DMS79 (cell line): Measurements from ENCODE around the gene CDYL2.

Experiments used
- DNase-seq: peaks from one replicate; lab custom pipeline; 2025; lab: John Stamatoyannopoulos, UW

CDYL2 gene

GRCh38 chr16:80620736-80621605 lies 183.4 kb downstream of the CDYL2 start:
- no peak for DNase-seq

GRCh38 chr16:80619824-80620223 lies 184.6 kb downstream of the CDYL2 start:
- DNase-seq, result no peak

GRCh38 chr16:80618862-80619648 lies 185.3 kb downstream of the CDYL2 start:
- DNase-seq, result no peak

- DNase-seq, result no peak
These were observed 188.0 kb downstream of the CDYL2 start for GRCh38 chr16:80616362-80616761.

DNA sequence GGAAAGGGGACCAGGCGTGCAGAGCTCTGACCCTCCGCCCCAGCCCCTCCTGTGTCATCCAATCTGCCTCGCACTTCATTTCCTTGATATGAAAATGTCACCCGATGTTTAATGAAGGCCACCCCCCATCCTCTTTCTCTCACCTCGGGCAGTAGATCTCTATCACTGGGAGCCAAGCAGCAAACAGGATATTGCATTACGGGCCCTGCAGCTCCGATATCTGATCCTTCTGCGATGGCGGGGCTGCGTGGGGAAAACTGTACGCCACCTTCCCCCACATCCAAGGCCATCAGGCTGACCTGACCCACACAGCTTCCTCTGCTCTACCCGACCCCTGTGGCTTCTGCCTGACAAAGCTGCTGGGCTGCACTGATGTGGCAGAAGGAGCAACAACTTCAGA lies 188.7 kb downstream of the CDYL2 start:
- no peak for DNase-seq

DNA sequence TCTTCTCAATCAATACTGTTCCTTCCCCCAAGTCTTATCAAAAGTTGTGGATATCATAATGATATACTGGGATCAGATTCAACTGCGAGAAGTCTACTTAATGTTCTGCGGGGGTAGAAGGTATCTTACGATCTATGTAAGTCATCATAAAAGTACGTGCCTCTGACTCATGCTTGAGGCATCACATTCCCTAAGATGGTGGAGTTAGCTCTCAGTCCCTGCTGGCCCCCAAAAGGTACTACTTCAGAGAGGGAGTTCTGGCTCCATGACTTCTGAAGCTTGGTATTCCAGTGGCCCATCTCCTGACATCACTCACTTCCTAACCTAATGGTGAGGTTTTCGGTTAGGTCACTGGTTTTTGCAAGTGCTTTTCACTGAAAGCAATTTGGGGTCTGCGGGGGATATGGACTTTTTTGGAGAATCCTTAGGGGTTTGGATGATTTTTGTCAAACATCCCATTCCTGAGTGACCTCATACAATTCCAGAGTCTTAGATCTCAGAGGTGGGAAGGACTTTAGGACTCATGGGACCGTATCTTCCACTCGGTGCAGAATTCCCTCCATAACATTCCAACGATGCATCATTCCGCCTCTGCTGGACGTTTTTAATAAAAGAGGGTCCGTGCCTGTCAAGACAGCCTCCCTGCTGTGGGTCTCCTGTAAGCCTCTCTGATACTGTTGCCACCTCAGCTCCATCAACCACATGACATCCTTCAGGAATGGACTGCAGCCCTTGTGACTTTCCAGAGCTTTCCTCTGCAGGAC lies 189.3 kb downstream of the CDYL2 start:
- no peak for DNase-seq

- DNase-seq, result no peak
These were observed 191.9 kb downstream of the CDYL2 start for GRCh38 chr16:80612461-80613017.

DNA sequence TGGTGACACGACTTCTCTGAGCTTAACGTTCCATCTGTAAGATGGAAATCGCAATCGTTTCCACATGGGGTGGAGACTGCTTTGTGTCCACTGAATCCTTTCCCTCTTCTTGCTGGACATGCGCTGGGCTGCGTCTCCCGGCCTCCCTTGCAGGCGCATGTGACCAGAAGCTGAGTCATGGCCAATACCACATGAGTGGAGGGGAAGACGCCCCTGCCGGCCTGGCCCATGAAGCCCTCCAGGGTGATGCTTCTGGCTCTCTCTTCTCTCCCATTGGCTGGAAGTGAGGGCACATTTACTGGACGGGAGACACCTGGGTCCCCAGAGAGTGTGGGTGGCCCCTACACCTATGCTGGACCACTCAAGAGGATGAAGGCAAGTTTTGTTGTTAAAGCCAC lies 192.5 kb downstream of the CDYL2 start:
- no peak for DNase-seq

GRCh38 chr16:80611171-80611929 lies 193.0 kb downstream of the CDYL2 start:
- no peak for DNase-seq

DNA sequence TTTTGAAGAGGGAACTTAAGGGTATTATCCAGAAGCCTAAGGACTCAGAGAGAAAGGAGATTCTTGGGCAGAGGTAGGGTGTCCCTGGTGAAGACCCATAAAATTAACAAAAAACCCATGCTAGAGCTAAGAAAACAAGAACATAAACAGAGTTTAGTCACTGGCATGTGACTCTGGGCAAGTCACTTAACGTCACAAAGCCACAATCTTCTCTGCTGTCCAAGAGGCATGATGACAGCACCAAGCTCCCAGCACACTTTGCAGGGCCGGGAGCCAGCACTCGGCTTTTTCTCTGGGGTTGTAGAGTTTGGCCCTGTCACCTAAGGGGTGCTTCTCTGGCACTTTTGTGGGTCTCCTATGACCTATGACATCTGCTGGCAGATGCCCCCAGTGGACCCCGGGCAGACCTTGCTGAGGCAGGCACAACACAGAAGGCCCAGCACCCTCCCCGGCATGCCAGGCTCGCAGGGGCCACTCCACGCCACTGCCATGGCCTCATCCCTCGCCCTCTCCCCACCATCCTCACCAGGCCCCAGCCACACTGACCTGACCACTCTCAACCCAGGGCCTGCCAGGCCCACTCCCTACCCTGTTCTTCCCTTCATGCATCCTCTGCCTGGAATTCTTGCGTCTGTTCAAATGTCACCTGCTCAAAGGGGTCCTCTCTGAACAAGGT lies 193.8 kb downstream of the CDYL2 start:
- DNase-seq, result no peak

DNA sequence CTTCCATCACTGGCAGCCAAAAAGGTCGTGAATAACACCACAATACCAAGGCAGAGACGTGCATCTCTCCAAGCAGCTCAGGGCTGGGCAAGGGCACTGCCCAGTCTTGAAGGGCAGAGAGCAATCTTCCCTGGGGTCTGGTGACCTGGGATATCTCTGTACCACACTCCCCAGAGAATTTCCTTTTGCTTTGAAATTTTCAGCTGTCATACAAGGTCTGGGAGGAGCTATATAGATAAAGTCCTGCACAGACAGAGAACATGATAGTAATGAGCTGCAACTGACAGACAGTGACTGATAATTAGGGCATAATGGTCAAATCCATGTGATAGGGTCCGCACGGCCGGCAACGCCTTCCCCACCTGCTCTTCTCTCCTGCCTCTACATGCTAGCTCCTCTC lies 195.5 kb downstream of the CDYL2 start:
- no peak for DNase-seq

GRCh38 chr16:80607204-80607603 lies 197.2 kb downstream of the CDYL2 start:
- no peak for DNase-seq

GRCh38 chr16:80606221-80606766 lies 198.1 kb downstream of the CDYL2 start:
- DNase-seq, result no peak

DNA sequence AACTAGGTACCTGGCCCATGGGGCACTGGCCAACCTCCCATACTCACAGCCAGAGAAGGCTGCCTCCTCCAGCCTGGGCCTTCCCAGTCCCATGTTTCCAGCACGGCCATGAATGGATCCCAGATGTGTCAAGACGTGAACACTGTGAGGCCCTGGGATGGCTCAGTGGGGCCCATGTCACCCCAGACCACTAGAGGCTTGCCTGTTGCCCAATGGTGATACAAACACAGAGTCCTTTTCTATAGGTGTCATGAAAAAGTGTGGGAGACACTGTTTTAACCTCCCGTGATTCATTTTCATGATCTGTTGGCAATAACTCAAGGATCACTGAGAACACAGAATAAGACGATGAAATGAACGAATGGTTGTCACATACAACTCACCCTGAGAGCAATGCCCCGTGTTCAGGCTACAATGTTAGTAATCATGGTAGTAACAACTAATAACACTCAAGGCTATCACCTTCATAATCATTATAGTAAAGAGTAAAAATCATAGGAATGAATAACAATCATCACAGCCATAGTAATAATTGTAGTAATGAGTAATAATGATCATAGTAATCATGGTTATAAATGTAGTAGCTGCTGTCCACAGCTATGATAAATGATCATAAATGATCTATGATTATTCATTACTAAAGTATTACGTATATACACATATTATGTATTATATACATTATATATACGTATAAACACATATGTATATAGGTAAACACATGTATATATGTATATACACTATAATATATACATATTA lies 199.6 kb downstream of the CDYL2 start:
- DNase-seq, result no peak

DNA sequence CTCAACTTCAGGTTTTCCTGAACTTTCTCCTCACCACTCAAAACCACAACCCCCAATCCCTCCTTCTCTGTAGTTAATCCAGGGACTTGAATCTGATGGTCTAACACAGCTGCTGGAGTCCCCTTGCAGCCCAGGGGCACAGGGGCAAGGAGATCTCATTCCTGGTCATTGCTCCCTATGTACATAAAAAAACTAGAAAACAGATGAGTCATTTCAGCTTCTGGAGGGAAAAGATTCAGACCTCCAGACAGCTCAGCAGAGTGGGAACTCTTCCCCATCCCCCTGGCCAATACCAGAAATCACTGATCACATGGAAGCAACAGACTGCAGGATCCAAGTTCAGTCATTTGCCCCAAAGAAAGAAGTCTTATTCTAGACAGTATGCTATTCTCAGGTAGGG lies 201.5 kb downstream of the CDYL2 start:
- no peak for DNase-seq

DNA sequence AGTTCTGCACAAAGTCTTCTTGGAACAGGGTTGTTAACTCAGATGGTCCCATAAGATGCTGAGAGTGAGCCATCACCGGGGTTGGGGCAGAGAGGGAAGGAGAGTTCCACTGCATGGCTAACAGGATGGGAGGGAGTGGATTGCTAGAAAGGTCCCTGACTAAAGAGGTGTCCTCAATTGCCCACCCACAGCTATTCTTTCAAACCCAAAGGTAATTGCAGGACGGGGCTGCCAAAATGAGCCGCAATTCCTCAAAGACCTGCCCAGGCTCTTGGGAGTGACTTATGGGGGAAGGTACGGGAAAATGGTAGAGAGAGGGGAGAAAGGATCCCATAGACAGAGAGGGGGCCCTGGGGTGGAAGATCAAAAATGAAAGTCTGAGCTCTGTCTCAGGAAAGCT lies 203.2 kb downstream of the CDYL2 start:
- no peak for DNase-seq

GRCh38 chr16:80599466-80599865 lies 204.9 kb downstream of the CDYL2 start:
- DNase-seq, result no peak

DNA sequence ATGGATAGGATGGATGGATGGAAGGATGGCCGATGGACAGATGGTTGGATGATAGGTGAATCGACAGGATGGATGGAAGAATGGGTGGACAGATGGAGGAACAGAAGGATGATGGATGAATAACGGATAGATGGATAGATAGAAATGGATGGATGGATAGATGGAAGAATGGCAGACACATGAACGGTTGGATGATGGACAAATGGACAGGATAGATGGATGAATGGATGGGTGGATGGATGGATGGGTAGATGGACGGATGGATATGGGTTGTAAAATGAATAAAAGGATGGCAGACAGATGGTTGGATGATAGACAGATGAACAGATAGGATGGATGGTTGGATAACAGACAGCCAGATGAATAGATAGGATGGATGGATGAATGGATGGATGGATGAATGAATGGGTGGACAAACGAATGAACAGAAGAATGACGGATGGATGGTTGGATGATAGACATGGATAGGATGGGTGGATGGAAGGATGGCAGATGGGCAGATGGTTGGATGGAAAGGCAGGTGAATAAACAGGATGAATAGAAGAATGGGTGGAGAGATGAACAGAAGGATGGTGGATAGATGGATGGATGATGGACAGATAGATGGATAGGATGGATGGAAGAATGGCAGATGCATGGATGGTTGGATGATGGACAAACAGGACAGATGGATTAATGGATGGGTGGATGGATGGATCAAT lies 207.7 kb downstream of the CDYL2 start:
- no peak for DNase-seq

GRCh38 chr16:80594756-80595155 lies 209.6 kb downstream of the CDYL2 start:
- no peak for DNase-seq
